ENCODE data around the gene PRKCE. TPM values are rescaled to one million over a fixed set of nuclear protein-coding genes. Genes with fewer than 3 reads are reported as not detected.

The PRKCE gene
- total RNA-seq, 1 experiment from 2014 or later: 14.0 TPM

DNA sequence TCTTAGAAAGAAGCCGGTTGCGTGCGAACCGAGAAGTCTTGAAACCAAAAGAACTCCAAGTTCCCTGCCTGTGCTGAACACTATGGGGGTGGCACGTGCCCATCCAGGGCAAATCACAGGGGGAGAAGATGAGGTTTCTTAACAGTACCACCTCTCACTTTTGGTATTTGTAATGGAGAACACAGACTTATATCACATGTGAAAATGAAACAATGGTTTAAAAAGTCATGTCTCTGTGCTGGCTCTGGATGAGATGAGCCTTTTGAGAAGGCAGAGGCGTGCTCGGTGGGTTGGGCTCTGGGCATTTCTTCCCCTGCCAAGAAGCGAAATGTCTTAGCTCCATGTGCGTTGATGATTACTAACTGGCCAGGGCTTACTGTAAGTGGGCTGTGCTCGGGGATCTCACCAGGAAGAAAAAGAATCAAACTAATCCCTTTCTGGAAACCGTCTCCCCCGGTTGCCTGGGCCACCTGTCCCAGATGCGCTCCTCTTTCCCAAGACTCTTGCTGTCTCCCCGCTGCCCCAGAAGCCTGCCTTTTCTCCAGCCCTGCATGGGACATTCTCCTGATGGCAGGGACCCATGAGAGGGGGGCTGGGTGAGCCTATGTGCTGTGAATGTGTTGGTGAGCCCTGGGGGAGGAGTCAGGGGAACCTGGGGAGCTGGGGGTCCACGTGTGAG is 252.9 kb downstream of the PRKCE start:
- H3K27ac ChIP-seq (ENCODE audit: low read length): no peak overlapping the region
- TF ChIP-seq, protein P1, sequence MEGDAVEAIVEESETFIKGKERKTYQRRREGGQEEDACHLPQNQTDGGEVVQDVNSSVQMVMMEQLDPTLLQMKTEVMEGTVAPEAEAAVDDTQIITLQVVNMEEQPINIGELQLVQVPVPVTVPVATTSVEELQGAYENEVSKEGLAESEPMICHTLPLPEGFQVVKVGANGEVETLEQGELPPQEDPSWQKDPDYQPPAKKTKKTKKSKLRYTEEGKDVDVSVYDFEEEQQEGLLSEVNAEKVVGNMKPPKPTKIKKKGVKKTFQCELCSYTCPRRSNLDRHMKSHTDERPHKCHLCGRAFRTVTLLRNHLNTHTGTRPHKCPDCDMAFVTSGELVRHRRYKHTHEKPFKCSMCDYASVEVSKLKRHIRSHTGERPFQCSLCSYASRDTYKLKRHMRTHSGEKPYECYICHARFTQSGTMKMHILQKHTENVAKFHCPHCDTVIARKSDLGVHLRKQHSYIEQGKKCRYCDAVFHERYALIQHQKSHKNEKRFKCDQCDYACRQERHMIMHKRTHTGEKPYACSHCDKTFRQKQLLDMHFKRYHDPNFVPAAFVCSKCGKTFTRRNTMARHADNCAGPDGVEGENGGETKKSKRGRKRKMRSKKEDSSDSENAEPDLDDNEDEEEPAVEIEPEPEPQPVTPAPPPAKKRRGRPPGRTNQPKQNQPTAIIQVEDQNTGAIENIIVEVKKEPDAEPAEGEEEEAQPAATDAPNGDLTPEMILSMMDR (IDR thresholded peaks at IDR 0.05): no peak
- TF ChIP-seq POLR2AphosphoS5 (IDR thresholded peaks at IDR 0.05; ENCODE audit: low read depth, low read length) (no peak), TCF7L2 (IDR thresholded peaks at IDR 0.05; ENCODE audit: low read depth, low read length) (no peak), SIN3A (IDR thresholded peaks at IDR 0.05; ENCODE audit: borderline replicate concordance, insufficient read depth, low read depth, low read length) (no peak)
- TF ChIP-seq, protein P2, sequence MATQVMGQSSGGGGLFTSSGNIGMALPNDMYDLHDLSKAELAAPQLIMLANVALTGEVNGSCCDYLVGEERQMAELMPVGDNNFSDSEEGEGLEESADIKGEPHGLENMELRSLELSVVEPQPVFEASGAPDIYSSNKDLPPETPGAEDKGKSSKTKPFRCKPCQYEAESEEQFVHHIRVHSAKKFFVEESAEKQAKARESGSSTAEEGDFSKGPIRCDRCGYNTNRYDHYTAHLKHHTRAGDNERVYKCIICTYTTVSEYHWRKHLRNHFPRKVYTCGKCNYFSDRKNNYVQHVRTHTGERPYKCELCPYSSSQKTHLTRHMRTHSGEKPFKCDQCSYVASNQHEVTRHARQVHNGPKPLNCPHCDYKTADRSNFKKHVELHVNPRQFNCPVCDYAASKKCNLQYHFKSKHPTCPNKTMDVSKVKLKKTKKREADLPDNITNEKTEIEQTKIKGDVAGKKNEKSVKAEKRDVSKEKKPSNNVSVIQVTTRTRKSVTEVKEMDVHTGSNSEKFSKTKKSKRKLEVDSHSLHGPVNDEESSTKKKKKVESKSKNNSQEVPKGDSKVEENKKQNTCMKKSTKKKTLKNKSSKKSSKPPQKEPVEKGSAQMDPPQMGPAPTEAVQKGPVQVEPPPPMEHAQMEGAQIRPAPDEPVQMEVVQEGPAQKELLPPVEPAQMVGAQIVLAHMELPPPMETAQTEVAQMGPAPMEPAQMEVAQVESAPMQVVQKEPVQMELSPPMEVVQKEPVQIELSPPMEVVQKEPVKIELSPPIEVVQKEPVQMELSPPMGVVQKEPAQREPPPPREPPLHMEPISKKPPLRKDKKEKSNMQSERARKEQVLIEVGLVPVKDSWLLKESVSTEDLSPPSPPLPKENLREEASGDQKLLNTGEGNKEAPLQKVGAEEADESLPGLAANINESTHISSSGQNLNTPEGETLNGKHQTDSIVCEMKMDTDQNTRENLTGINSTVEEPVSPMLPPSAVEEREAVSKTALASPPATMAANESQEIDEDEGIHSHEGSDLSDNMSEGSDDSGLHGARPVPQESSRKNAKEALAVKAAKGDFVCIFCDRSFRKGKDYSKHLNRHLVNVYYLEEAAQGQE (IDR thresholded peaks at IDR 0.05; ENCODE audit: insufficient read depth in 1 of 2, low read depth in 2 of 2, low read length in 1 of 2): no peak
- H3K9me3 ChIP-seq (ENCODE audit: control insufficient read depth, insufficient read depth, low read depth, low read length): no peaks in the 10 kb centered on the region
- intact Hi-C loops (cut with micrococcal nuclease; ENCODE audit: unreplicated experiment) (no loop called here), in situ Hi-C loops (cut with HindIII; ENCODE audit: low pct_unique_long_range_greater_than_20kb, low sequenced_read_pairs) (no loop called here)
- ATAC-seq (no peak), DNase-seq (ENCODE audit: low read depth, low spot score) (no peak)
- H3K27me3 ChIP-seq (ENCODE audit: control insufficient read depth, insufficient read depth, low read length): no peaks in the 10 kb centered on the region
- BruUV-seq (replicated peaks): no TSS peak
- ChIA-PET POLR2A (interaction anchor here (0.5 kb wide), 1 partner anchor 35 kb away, joined by 3 read pairs; no protein-coding TSS in a partner anchor), CTCF (no interaction called here)
- H3K36me3 ChIP-seq (ENCODE audit: control insufficient read depth, insufficient read depth, low read length): no peaks in the 10 kb centered on the region
- H3K4me3 ChIP-seq (ENCODE audit: low read depth in 2 of 2, low read length in 2 of 2): no peak overlapping the region
- no peaks in the 10 kb centered on the region for H3K4me1 ChIP-seq (ENCODE audit: control insufficient read depth, insufficient read depth, low read length)

DNA sequence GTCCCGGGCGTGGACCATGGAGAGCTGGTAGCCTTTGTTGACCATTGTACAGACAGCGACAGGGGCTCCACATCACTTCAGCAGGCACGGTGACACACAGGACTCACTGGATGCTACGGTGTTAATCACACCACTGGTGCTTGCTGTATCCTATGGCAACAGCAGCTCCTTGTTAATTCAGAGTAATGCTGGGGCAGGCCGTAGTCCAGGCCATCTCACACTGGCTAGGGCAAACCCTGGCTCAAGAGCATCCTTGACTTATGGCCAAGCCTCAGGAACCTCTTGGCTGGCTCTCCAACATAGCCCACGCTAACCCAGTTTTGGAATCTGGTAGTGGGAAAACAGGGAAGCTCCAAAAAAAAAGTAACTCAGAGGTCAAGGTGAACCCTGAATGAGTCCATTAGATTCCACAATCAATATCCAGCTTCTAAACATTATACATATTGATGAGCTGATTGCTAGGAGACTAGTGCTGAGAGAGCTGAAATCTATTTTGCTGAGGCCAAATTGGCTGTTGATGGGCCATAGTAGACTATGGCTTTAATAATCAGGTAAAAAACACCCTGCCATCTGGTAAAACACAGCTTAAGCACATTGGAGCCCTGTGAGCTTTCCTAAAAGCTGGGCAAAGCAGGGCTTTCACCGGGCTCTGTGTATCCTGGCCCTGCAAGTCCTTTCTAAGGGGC is 253.6 kb downstream of the PRKCE start:
- H3K4me3 ChIP-seq (ENCODE audit: low read depth in 2 of 2, low read length in 2 of 2): no peak overlapping the region
- TF ChIP-seq, protein P1 (IDR thresholded peaks at IDR 0.05): no peak
- TF ChIP-seq POLR2AphosphoS5 (IDR thresholded peaks at IDR 0.05; ENCODE audit: low read depth, low read length): no peak
- no peak for TF ChIP-seq SIN3A (IDR thresholded peaks at IDR 0.05; ENCODE audit: borderline replicate concordance, insufficient read depth, low read depth, low read length)
- TF ChIP-seq TCF7L2 (IDR thresholded peaks at IDR 0.05; ENCODE audit: low read depth, low read length): no peak
- TF ChIP-seq, protein P2 (IDR thresholded peaks at IDR 0.05; ENCODE audit: insufficient read depth in 1 of 2, low read depth in 2 of 2, low read length in 1 of 2): no peak
- H3K36me3 ChIP-seq (ENCODE audit: control insufficient read depth, insufficient read depth, low read length): no peaks in the 10 kb centered on the region
- H3K9me3 ChIP-seq (ENCODE audit: control insufficient read depth, insufficient read depth, low read depth, low read length): no peaks in the 10 kb centered on the region
- ATAC-seq (no peak), DNase-seq (ENCODE audit: low read depth, low spot score) (no peak)
- no peaks in the 10 kb centered on the region for H3K27me3 ChIP-seq (ENCODE audit: control insufficient read depth, insufficient read depth, low read length)
- ChIA-PET CTCF (no interaction called here), POLR2A (no interaction called here)
- in situ Hi-C loops (cut with HindIII; ENCODE audit: low pct_unique_long_range_greater_than_20kb, low sequenced_read_pairs): no loop called here
- no peak overlapping the region for H3K27ac ChIP-seq (ENCODE audit: low read length)
- no TSS peak for BruUV-seq (replicated peaks)
- intact Hi-C loops (cut with micrococcal nuclease; ENCODE audit: unreplicated experiment): no loop called here
- peaks cover under 1% of the 10 kb centered on the region; the same call in 1 of the 2 replicates for H3K4me1 ChIP-seq (ENCODE audit: control insufficient read depth, insufficient read depth, low read length)
